ENCODE data around the gene ZNF474.

ZNF474 gene

GRCh38 chr5:122200450-122200849 lies 71.1 kb downstream of the ZNF474 start:
- H3K4me3 ChIP-seq (ENCODE audit: low read depth, low read length): no peak overlapping the region
- TF ChIP-seq CTCF (IDR thresholded peaks at IDR 0.05; ENCODE audit: low read depth, low read length, missing control alignments): no peak
- DNase-seq (ENCODE audit: low read depth): no peak

GRCh38 chr5:122200865-122201264 lies 71.5 kb downstream of the ZNF474 start:
- no peak for TF ChIP-seq CTCF (IDR thresholded peaks at IDR 0.05; ENCODE audit: low read depth, low read length, missing control alignments)
- H3K4me3 ChIP-seq (ENCODE audit: low read depth, low read length): no peak overlapping the region
- DNase-seq (ENCODE audit: low read depth): no peak

- no peak for DNase-seq (ENCODE audit: low read depth)
- no peak overlapping the region for H3K4me3 ChIP-seq (ENCODE audit: low read depth, low read length)
- no peak for TF ChIP-seq CTCF (IDR thresholded peaks at IDR 0.05; ENCODE audit: low read depth, low read length, missing control alignments)
Measured at GRCh38 chr5:122201365-122201764, 72.0 kb downstream of the ZNF474 start.

- no peak overlapping the region for H3K4me3 ChIP-seq (ENCODE audit: low read depth, low read length)
- TF ChIP-seq CTCF (IDR thresholded peaks at IDR 0.05; ENCODE audit: low read depth, low read length, missing control alignments): no peak
Measured at GRCh38 chr5:122202952-122203351, 73.6 kb downstream of the ZNF474 start.

More at GRCh38 chr5:122202952-122203351, 73.6 kb downstream of the ZNF474 start:
- no peak for DNase-seq (ENCODE audit: low read depth)
